HG03108 (cell line): Measurements from ENCODE around the gene AR.

Experiments
- ATAC-seq: cut with Tn5 transposase; IDR thresholded peaks from one replicate; pipeline ENCODE4 v1.9.1; 2021; ENCODE audit warnings: moderate library complexity; ENCODE audit not compliant: unreplicated experiment

The AR gene

GRCh38 chrX:67724359-67725110, 180.7 kb downstream of the AR start:
- no peak for ATAC-seq

- ATAC-seq: no peak
Measured at GRCh38 chrX:67725471-67725870, 181.7 kb downstream of the AR start.

- no peak for ATAC-seq
Measured at GRCh38 chrX:67726018-67726417, 182.2 kb downstream of the AR start.

GRCh38 chrX:67727576-67727975, 183.8 kb downstream of the AR start:
- no peak for ATAC-seq

- ATAC-seq: no peak
Measured at GRCh38 chrX:67730296-67730695, 186.5 kb downstream of the AR start.

GRCh38 chrX:67731061-67731460, 187.2 kb downstream of the AR start:
- ATAC-seq: no peak

- ATAC-seq: no peak
Measured at GRCh38 chrX:67732864-67733263, 189.0 kb downstream of the AR start.

GRCh38 chrX:67734111-67734753, 190.4 kb downstream of the AR start:
- ATAC-seq: no peak

GRCh38 chrX:67749536-67749935, 205.7 kb downstream of the AR start:
- ATAC-seq: no peak

GRCh38 chrX:67750694-67751093, 206.9 kb downstream of the AR start:
- no peak for ATAC-seq

GRCh38 chrX:67759018-67759417, 215.2 kb downstream of the AR start:
- no peak for ATAC-seq

- ATAC-seq: no peak
Measured at GRCh38 chrX:67777148-67777547, 233.3 kb downstream of the AR start.

- ATAC-seq: no peak
Measured at GRCh38 chrX:67779099-67779498, 235.3 kb downstream of the AR start.
